Prostate gland (tissue), 2 donors: ENCODE data around the gene GPBP1L1. TPM values are rescaled to one million over a fixed set of nuclear protein-coding genes. Genes with fewer than 3 reads are reported as not detected.

Experiments
- DNase-seq: peaks from one replicate; pipeline ENCODE4 v3.0.0-alpha.2; 2019; ENCODE audit warnings: low spot score
- H3K27ac ChIP-seq, 2 donors: fragments of 200-600 bp; sonication (generic); 2 replicates each; pipeline ENCODE4 v1.5.1; 2017 to 2019
- H3K27me3 ChIP-seq: fragments of 200-600 bp; sonication (generic); replicated peaks from 2 replicates; pipeline ENCODE4 v1.5.1; 2019; ENCODE audit not compliant: insufficient read depth
- H3K36me3 ChIP-seq, 2 donors: fragments of 200-600 bp; sonication (generic); 1 replicate in 1 of 2; 2 replicates in 1 of 2; pipeline versions ENCODE4 v1.5.1 to v1.8.1; 2017 to 2019
- H3K4me1 ChIP-seq: fragments of 200-600 bp; sonication (generic); replicated peaks from 2 replicates; pipeline ENCODE4 v1.5.1; 2019
- H3K4me3 ChIP-seq, 2 donors: fragments of 200-600 bp; sonication (generic); 2 replicates each; pipeline ENCODE4 v1.5.1; 2017 to 2019
- H3K9me3 ChIP-seq: fragments of 200-600 bp; sonication (generic); 2 replicates; pipeline ENCODE4 v1.5.1; 2017
- POLR2A ChIP-seq: fragments of 450-650 bp; IDR thresholded peaks from one replicate; pipeline ENCODE4 v1.6.1; 2016; ENCODE audit warnings: antibody characterized with exemption, mild to moderate bottlenecking
- POLR2AphosphoS5 ChIP-seq: sonication (generic); formaldehyde crosslinking; IDR thresholded peaks from one replicate; pipeline ENCODE4 v1.6.1; 2017; ENCODE audit warnings: antibody characterized with exemption
- WGBS: methylation state at CpG from one replicate; pipeline ENCODE4 v1.1.5; 2018; 5-methylcytosine and 5-hydroxymethylcytosine counted together
- intact Hi-C: fragments of 100-400 bp; cut with DNase I; formaldehyde crosslinking; loops from one replicate; pipeline ENCODE4 v1.14.2; 2022
- total RNA-seq, 2 donors: library from RNA; depleted of rRNA; stranded (reverse); fragments of >200 nt; gene quantifications; one replicate each; pipeline ENCODE4 v1.1.0, GENCODE V29; 2016
- TF ChIP-seq, protein P1 (sequence below), 4 experiments: fragments of 200-600 bp in 2 of 4; fragments of 450-650 bp in 2 of 4; sonication (generic) in 2 of 4; IDR thresholded peaks; 1 replicate in 3 of 4; 2 replicates in 1 of 4; pipeline ENCODE4 v1.5.1; 2016 to 2019; ENCODE audit warnings: antibody characterized with exemption in 4 of 4, mild to moderate bottlenecking in 2 of 4, moderate library complexity in 2 of 4

Gene GPBP1L1
- total RNA-seq, 2 donors from 2014 or later: 120 to 153 TPM

DNA sequence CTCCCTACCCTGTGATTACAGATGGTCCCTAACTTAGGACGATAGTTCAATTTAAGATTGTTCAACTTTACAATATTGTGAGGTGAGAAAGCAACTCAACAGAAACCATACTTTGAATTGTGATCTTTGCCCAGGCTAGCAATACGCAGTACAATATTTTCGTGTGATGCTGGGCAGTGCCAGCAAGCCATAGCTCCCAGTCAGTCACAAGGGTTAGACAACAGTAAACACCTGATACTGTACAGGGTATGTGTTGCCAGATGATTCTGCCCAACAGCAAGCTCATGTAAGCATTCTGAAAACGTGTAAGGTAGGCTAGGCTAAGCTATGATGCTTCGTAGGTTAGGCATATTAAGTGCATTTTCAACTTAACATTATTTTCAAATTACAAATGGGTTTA is 11.9 kb downstream of the GPBP1L1 start:
- no peaks in the 10 kb centered on the region for H3K27me3 ChIP-seq
- H3K4me1 ChIP-seq: no peaks in the 10 kb centered on the region

DNA sequence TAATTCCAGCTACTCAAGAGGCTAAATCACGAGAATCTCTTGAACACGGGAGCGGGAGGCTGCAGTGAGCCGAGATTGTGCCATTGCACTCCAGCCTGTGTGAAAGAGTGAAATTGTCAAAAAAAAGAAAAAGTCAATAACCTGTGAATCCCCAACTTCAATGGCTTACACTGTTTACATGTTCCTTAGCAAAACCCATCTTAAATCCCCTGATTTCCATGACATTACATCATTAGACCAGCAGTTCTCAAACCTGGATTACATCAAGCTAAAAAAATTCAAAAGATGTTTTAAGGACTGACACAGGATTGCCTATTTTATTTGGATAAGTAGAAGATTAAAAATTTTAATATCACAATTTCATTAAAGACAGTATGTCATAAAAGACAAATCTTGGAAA is 12.4 kb downstream of the GPBP1L1 start:
- Histone ChIP-seq H3K4me3 (no peak overlapping the region), H3K36me3 (no peaks in the 10 kb centered on the region), H3K27ac (no peak overlapping the region), H3K4me1 (no peaks in the 10 kb centered on the region), H3K27me3 (no peaks in the 10 kb centered on the region), H3K9me3 (no peaks in the 10 kb centered on the region)
- no peak for DNase-seq
- WGBS: 95% methylated on average over 4 of the region's 4 CpGs
- TF ChIP-seq, protein P1, sequence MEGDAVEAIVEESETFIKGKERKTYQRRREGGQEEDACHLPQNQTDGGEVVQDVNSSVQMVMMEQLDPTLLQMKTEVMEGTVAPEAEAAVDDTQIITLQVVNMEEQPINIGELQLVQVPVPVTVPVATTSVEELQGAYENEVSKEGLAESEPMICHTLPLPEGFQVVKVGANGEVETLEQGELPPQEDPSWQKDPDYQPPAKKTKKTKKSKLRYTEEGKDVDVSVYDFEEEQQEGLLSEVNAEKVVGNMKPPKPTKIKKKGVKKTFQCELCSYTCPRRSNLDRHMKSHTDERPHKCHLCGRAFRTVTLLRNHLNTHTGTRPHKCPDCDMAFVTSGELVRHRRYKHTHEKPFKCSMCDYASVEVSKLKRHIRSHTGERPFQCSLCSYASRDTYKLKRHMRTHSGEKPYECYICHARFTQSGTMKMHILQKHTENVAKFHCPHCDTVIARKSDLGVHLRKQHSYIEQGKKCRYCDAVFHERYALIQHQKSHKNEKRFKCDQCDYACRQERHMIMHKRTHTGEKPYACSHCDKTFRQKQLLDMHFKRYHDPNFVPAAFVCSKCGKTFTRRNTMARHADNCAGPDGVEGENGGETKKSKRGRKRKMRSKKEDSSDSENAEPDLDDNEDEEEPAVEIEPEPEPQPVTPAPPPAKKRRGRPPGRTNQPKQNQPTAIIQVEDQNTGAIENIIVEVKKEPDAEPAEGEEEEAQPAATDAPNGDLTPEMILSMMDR (IDR thresholded peaks at IDR 0.05): no peak
- no peak for TF ChIP-seq POLR2AphosphoS5
- intact Hi-C loops: no loop called here

More for the DNA sequence above, 11.9 kb downstream of the GPBP1L1 start:
- DNase-seq: no peak
- 82% methylated on average over 5 of the region's 5 CpGs for WGBS
- Histone ChIP-seq H3K36me3 (no peaks in the 10 kb centered on the region), H3K9me3 (no peaks in the 10 kb centered on the region), H3K4me3 (no peak overlapping the region), H3K27ac (no peak overlapping the region)
- TF ChIP-seq POLR2A (no peak), POLR2AphosphoS5 (no peak)
- TF ChIP-seq, protein P1 (IDR thresholded peaks at IDR 0.05): no peak
- intact Hi-C loops: no loop called here

DNA sequence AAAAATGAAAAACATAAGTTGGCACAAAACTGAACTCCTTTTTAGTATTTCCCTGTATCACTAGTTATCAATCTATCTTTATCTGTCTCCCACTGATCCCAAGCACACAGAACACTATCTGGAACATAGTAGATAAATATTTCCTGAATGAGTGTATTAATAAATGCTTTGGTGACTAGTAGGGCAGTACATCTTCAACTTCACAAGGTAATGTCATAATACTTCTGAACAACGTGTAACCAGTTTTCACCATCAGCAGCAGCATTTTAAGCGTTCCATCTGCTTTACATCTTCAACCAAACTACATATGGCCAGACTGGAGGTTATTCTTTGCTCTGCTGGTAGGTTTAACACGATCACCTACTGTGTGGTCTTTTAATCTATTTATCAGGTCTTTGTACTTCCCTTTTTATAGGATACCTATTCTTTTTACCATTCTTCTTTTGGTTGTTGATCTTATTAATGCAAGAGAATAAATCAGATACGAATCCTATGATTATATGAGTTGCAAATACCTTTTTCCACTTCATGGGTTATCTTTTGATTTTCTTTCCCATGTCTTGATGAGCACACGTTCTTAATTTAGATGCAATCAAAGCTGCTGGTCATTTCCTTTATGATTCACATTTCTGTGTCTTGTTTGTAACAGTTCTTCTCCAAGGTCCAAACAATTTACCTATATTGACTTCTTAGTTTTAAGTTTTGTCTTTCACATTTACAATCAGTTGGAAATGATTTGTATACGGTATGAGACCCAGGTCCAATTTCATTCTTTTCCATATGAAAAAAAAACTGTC is 16.3 kb downstream of the GPBP1L1 start:
- no peak overlapping the region for H3K4me3 ChIP-seq
- no peaks in the 10 kb centered on the region for H3K27me3 ChIP-seq
- H3K27ac ChIP-seq: no peak overlapping the region
- 68% methylated on average over 6 of the region's 6 CpGs for WGBS
- DNase-seq: no peak
- intact Hi-C loops: no loop called here
- no peaks in the 10 kb centered on the region for H3K9me3 ChIP-seq
- H3K4me1 ChIP-seq: no peaks in the 10 kb centered on the region
- TF ChIP-seq, protein P1 (IDR thresholded peaks at IDR 0.05): no peak
- no peak for TF ChIP-seq POLR2AphosphoS5
- no peak for TF ChIP-seq POLR2A
- no peaks in the 10 kb centered on the region for H3K36me3 ChIP-seq

DNA sequence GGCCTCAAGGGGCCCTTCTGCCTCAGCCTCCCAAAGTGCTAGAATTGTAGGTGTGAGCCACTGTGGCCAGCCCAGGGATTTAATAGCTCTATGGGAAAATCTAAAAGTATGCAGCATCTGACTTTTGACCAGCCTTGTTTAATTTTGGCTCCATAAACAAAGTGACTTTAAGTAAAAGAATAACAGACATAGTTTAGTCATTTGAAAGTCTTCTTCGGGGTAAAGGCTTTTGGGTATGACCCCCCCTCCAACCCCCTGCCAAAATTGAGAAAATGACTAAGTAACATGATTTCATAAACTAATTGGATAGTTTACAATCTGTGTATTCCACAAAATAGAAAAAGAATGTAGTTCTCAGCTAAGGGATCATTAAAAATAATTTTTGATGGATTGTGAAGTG is 17.0 kb downstream of the GPBP1L1 start:
- Histone ChIP-seq H3K4me3 (no peak overlapping the region), H3K27ac (no peak overlapping the region), H3K9me3 (no peaks in the 10 kb centered on the region), H3K36me3 (no peaks in the 10 kb centered on the region), H3K27me3 (no peaks in the 10 kb centered on the region), H3K4me1 (no peaks in the 10 kb centered on the region)
- TF ChIP-seq POLR2AphosphoS5: no peak
- intact Hi-C loops: no loop called here
- 35% methylated on average over 1 of the region's 1 CpG for WGBS
- DNase-seq: no peak

DNA sequence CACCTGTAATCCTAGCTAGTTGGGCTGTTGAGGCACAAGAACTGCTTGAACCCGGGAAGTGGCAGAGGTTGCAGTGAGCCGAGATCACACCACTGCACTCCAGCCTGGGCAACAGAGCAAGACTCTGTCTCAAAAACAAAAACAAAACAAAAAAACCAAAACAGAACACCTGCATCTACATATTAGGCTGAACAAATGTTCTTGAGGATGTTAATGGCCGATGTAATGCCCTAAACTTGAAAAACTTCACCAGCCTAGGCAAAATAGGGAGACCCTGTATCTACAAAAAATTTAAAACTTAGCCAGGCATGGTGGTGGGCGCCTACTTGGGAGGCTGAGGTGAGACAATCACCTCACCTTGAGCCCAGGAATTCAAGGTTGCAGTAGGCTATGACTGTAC is 17.8 kb downstream of the GPBP1L1 start:
- Histone ChIP-seq H3K4me3 (no peak overlapping the region), H3K9me3 (no peaks in the 10 kb centered on the region), H3K4me1 (no peaks in the 10 kb centered on the region), H3K27ac (no peak overlapping the region), H3K36me3 (no peaks in the 10 kb centered on the region), H3K27me3 (no peaks in the 10 kb centered on the region)
- intact Hi-C loops: no loop called here
- 97% methylated on average over 4 of the region's 4 CpGs for WGBS
- no peak for DNase-seq
- TF ChIP-seq POLR2AphosphoS5: no peak
- TF ChIP-seq, protein P1 (IDR thresholded peaks at IDR 0.05): no peak
- TF ChIP-seq POLR2A: no peak
